ENCODE data around the gene SELENOH.
"Not testable (repeated sequence)": the region's sequence is repeated elsewhere in the genome, so short reads cannot be mapped to it uniquely, and the experiment has no call there.

The SELENOH gene, protein sequence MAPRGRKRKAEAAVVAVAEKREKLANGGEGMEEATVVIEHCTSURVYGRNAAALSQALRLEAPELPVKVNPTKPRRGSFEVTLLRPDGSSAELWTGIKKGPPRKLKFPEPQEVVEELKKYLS

DNA sequence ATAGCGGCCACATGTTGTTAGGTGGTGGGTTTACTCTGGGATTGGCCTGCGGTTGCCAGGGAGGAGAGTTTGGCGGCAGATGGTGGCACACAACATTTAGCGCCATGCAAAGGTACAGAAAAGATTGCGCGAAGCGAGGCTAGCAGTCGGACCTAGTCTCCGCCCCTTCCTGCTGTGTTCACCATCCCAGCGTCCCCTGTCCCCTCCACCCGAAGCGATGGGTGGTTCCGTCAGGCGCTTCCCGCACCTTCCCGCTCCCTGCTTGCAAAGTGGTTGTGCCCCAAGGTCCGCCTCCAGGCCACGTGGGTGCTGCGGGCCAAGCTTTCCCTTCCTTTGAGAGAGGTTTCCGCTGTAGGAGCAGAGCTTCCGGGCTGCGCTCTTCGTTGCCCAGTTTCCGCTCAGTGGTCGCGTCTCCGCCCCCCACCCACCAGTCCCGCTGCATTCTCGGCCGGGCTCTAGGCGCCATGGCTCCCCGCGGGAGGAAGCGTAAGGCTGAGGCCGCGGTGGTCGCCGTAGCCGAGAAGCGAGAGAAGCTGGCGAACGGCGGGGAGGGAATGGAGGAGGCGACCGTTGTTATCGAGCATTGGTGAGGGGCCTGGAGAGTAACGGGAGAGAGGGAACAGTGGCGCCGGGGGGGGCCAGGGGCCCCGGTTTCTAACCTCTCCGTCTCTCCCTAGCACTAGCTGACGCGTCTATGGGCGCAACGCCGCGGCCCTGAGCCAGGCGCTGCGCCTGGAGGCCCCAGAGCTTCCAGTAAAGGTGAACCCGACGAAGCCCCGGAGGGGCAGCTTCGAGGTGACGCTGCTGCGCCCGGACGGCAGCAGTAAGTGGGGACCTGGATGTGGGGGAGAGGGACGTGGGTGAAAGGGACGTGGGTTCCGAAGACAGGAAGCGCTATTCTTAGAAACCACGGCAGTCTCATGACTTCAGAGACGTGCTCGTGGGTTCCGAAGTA is at the start of gene SELENOH:
Gene SELENOH (plus strand): TSS at position 360 of the 955 bp plus-strand sequence. CDS start 105 bp downstream, at position 465.
- peak; percentile 90 to 93 for DNase-seq

GRCh38 chr11:57698843-57699365 is 42.4 kb upstream of the SELENOH start:
- DNase-seq = no peak

DNA sequence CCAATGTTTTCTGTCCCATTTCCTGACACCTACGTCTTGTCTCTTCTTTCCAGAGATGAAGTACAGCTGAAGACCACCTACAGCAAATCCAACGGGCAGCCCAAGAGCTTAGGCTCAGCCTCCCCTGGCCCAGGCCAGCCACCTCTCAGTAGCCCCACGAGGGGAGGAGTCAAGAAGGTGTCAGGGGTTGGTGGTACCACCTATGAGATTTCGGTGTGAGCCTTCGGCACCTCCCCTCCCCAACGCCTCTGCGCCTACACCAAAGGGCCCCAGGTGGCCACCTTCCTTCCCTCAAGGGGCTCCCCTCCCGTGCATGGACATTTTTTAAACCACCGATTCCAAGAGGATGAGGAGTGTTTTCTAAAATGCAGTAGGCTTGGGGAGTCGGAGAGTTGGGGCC is 41.5 kb upstream of the SELENOH start:
- no peak for DNase-seq

- no peak for DNase-seq
These were observed 40.9 kb upstream of the SELENOH start for GRCh38 chr11:57700425-57700824.

- no peak for DNase-seq
These were observed 38.0 kb upstream of the SELENOH start for GRCh38 chr11:57703341-57703740.

- DNase-seq = no peak
These were observed 36.4 kb upstream of the SELENOH start for GRCh38 chr11:57704932-57705331.

DNA sequence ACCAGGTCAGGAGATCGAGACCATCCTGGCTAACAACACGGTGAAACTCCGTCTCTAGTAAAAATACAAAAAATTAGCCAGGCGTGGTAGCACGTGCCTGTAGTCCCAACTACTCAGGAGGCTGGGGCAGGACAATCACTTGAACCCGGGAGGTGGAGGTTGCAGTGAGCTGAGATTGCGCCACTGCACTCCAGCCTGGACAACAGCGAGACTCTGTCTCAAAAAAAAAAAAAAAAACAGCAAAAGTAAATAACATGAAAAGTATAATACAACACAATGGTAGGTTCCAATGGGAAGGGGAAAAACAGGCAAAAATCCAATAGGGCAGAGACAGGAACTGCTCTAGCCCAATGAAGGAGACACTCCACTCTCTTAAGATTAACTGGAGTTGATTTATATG is 35.9 kb upstream of the SELENOH start:
- DNase-seq = not testable (repeated sequence)

GRCh38 chr11:57709802-57710367 is 31.4 kb upstream of the SELENOH start:
- DNase-seq = no peak

- peak; percentile 68 to 74 for DNase-seq
These were observed 29.7 kb upstream of the SELENOH start, which contains the start of gene MED19 for GRCh38 chr11:57711414-57712255. Gene MED19 (minus strand): TSS chr11:57712215. CDS start chr11:57712179, 36 bp downstream.

DNA sequence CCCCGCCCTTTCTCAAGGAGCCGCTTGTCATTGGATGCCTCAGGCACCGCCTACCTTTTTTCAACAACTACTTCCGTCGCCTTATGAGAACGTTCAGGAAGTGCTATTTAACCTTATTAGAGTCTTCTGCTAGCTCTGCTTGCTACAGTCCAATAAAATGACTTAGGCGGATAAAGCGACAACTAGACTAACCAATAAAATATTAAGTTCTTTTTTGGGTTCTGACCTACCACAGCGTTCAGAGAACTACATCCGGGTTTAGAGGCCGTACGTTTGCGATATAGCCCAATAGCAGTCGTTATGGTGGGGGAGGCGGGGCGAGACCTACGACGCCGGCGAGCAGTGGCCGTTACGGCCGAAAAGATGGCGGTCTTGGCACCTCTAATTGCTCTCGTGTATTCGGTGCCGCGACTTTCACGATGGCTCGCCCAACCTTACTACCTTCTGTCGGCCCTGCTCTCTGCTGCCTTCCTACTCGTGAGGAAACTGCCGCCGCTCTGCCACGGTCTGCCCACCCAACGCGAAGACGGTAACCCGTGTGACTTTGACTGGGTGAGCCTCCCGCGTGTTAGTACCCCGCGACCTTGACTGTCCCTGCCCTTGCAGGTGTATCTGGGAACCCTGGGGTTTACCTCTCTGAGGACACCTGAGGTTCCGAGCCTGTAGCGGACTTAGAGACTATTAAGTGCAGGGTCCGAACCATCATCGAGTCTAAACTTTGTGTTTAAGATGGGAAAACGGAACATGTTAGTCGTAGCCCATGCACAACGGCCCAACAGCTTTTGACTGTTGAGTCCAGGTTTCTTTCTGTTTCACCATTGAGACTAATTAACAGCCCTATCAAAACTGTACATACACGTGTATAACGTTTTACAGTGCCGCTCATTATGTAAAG is 28.8 kb upstream of the SELENOH start, which contains the start of gene TMX2:
Gene TMX2 (plus strand): TSS at position 338 of the 895 bp plus-strand sequence. CDS start 26 bp downstream, at position 364.
- DNase-seq = peak; percentile 86 to 87

- DNase-seq = no peak
These were observed 27.5 kb upstream of the SELENOH start for GRCh38 chr11:57713835-57714234.

GRCh38 chr11:57716726-57717125 is 24.6 kb upstream of the SELENOH start:
- DNase-seq = not testable (repeated sequence)

GRCh38 chr11:57727185-57727584 is 14.1 kb upstream of the SELENOH start:
- DNase-seq = no peak

DNA sequence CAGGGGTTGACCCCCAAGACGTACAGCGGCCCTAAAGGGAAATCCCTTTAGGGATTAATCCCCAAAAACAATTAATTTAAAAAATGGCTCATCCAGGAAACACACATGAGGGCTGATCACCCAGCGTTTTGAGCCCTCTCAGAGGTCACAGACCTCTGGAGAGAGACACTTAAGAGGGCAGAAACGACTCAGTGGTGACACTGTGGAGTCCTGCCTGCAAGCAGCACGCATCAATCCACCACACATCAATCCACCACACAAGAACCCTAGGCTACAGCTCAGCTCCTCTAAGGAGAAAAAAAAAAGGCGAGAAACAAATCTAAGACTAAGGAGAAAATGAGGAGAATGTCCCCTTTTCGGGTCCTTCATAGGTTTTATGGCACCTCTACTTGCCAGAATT is 12.5 kb upstream of the SELENOH start:
- DNase-seq = no peak

- no peak for DNase-seq
These were observed 11.8 kb upstream of the SELENOH start for GRCh38 chr11:57729479-57729878.

GRCh38 chr11:57732661-57733060 is 8.6 kb upstream of the SELENOH start:
- no peak for DNase-seq

GRCh38 chr11:57735619-57736298 is 5.5 kb upstream of the SELENOH start:
- DNase-seq = no peak

DNA sequence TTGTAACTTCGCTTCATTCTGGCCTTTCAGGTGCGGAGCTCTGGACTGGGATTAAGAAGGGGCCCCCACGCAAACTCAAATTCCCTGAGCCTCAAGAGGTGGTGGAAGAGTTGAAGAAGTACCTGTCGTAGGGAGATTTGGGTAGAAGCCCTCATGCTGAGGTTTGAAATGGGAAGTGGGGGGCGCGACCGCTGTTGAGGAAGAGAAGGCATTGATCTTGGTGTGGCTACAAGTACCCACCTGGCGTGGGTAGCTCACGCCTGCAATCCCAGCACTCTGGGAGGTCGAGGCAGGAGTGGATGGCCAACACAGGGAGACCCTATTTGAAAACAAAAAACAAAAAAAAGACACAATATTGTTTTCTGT is 779 bp downstream of the SELENOH start:
- no peak for DNase-seq

GRCh38 chr11:57744357-57744756 is 3.1 kb downstream of the SELENOH start:
- DNase-seq = no peak

DNA sequence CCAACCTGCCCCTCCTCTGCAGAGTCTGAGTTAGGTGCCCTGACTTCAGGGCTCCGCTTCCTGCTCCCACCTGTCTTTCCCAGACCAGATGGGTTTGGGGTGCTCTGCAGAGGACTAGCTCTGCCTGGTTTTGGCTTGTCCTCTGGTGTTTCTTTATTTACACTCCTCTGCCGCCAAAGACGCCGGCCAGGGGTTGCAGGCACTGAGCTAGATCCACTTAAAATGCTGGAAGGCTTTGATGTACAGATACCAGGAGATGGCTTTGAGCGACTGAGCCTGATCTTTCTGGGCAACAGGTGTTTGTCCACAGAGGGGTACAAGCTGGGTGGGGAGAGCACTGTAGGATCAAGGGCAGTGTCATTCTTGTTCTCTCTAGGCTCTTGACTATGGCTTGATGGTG is 3.9 kb downstream of the SELENOH start:
- DNase-seq = no peak

GRCh38 chr11:57746920-57747319 is 5.6 kb downstream of the SELENOH start:
- DNase-seq = no peak
